Mesothelial cell of epicardium (in vitro differentiated cells): ENCODE data around the gene LSP1. TPM values are rescaled to one million over a fixed set of nuclear protein-coding genes. Genes with fewer than 3 reads are reported as not detected.
"Not testable (repeated sequence)": the region's sequence is repeated elsewhere in the genome, so short reads cannot be mapped to it uniquely, and the experiment has no call there.

Source experiments
- DNase-seq, 2 experiments: peaks; one replicate each; pipeline ENCODE4 v3.0.0; 2021; ENCODE audit warnings: low spot score in 2 of 2; ENCODE audit not compliant: unreplicated experiment in 2 of 2
- H3K27ac Mint-ChIP-seq: 2 replicates; pipeline ENCODE4 v1.8.0; 2021; ENCODE audit warnings: mixed read lengths
- H3K27me3 Mint-ChIP-seq: 2 replicates; pipeline ENCODE4 v1.8.0; 2021; ENCODE audit warnings: low read depth, mixed read lengths
- H3K36me3 Mint-ChIP-seq: 2 replicates; pipeline ENCODE4 v1.8.0; 2021; ENCODE audit warnings: mixed read lengths
- H3K4me1 Mint-ChIP-seq: 2 replicates; pipeline ENCODE4 v1.8.0; 2021; ENCODE audit warnings: mixed read lengths
- H3K4me3 Mint-ChIP-seq: 2 replicates; pipeline ENCODE4 v1.8.0; 2021; ENCODE audit warnings: mild to moderate bottlenecking, moderate library complexity, mixed read lengths
- H3K9me3 Mint-ChIP-seq: 2 replicates; pipeline ENCODE4 v1.8.0; 2021; ENCODE audit warnings: mixed read lengths
- CTCF ChIP-seq: fragments of 200-600 bp; sonication (generic); IDR thresholded peaks from one replicate; pipeline ENCODE4 v1.5.0; 2021; ENCODE audit warnings: antibody characterized with exemption; ENCODE audit not compliant: unreplicated experiment
- total RNA-seq: library from RNA; stranded (reverse); gene quantifications from 3 replicates; pipeline ENCODE4 v1.2.1, GENCODE V29; 2021

The LSP1 gene
- total RNA-seq, 1 donor from 2014 or later, result 4.9 TPM

GRCh38 chr11:1883346-1884302, 30.7 kb downstream of the LSP1 start:
- Mint-ChIP-seq H3K36me3 (no peaks in the 10 kb centered on the region), H3K4me3 (no peak overlapping the region), H3K27ac (no peak overlapping the region), H3K4me1 (peaks cover 8% of the 10 kb centered on the region), H3K27me3 (peaks cover 2% of the 10 kb centered on the region), H3K9me3 (no peaks in the 10 kb centered on the region)
- no peak for TF ChIP-seq CTCF
- DNase-seq, result peak in 1 of 2 experiments; percentile 10

- Mint-ChIP-seq H3K27ac (no peak overlapping the region), H3K27me3 (peaks cover 4% of the 10 kb centered on the region), H3K4me3 (no peak overlapping the region), H3K36me3 (no peaks in the 10 kb centered on the region), H3K4me1 (peaks cover 11% of the 10 kb centered on the region), H3K9me3 (no peaks in the 10 kb centered on the region)
- no peak for TF ChIP-seq CTCF
- DNase-seq, result no peak
Measured at GRCh38 chr11:1884303-1884700, 31.4 kb downstream of the LSP1 start.

DNA sequence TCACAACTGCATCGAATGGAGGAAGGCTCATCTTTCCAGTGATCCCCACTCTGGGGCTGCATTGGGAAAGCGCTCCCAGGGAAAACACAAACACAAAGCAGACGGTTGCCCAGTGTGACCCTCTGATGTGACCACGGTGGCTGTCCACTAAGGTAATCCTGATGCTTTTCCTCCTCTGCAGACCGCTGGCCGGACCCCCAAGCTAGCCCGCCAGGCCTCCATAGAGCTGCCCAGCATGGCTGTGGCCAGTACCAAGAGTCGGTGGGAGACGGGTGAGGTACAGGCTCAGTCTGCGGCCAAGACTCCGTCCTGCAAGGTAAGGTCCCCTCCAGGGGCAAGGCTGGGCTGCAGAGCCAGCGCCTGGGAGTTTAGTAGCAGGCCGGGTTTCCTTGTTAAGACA, 33.7 kb downstream of the LSP1 start:
- not testable (repeated sequence) for H3K4me3 Mint-ChIP-seq, H3K36me3 Mint-ChIP-seq, DNase-seq, H3K27me3 Mint-ChIP-seq, H3K9me3 Mint-ChIP-seq, H3K27ac Mint-ChIP-seq
- peaks cover 11% of the 10 kb centered on the region for H3K4me1 Mint-ChIP-seq

DNA sequence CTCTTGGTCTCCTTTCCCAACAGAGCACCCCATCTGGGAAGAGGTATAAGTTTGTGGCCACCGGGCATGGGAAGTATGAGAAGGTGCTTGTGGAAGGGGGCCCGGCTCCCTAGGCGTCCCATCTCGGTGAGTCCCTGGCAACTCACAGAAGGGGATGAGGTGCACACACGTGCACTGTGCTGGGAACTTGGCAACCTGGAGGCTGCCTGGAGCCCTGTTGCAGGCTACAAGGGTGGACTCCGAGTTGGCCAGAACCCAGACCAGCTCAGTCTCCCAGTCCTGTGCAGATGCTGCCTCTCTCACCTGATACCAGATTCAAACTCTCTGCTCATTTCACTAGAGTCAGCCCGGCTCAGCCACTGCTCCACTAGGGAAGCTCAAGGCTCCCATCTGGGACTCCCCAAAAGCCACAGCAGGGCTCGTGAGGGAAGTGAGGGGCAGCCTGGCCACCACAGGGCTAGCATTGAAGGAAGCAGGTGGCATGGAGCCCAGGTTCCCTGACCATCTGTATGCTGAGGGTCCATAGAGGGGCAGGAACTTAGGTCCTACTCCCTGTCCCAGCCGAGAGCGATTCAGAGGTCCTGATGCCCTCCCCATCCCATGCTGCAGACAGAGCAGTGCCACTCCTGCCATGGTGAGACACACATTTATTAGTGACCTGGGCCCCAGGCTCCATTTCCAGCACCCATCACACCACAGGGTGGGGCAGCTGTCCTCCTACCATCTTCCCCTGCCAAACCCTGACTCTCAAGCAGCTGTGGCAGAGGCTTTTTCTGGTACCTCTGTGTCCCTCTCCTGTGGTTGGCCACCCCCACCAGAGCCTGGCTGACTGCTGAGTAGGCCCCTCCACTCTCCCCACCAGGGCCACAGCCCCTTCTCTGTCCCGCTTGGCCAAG, 34.8 kb downstream of the LSP1 start:
- Mint-ChIP-seq H3K9me3 (no peaks in the 10 kb centered on the region), H3K27ac (no peak overlapping the region), H3K27me3 (peaks cover 4% of the 10 kb centered on the region), H3K4me1 (peaks cover 7% of the 10 kb centered on the region), H3K4me3 (no peak overlapping the region), H3K36me3 (no peaks in the 10 kb centered on the region)
- TF ChIP-seq CTCF, result no peak
- no peak for DNase-seq

- peaks cover 5% of the 10 kb centered on the region for H3K4me1 Mint-ChIP-seq
- no peak overlapping the region for H3K4me3 Mint-ChIP-seq
- no peak overlapping the region for H3K27ac Mint-ChIP-seq
- no peak for DNase-seq
- no peaks in the 10 kb centered on the region for H3K36me3 Mint-ChIP-seq
- no peak for TF ChIP-seq CTCF
- H3K27me3 Mint-ChIP-seq, result peaks cover 4% of the 10 kb centered on the region
- H3K9me3 Mint-ChIP-seq, result no peaks in the 10 kb centered on the region
Measured at GRCh38 chr11:1888347-1888753, 35.5 kb downstream of the LSP1 start.

GRCh38 chr11:1888811-1889210, 35.9 kb downstream of the LSP1 start:
- no peaks in the 10 kb centered on the region for H3K36me3 Mint-ChIP-seq
- H3K27me3 Mint-ChIP-seq, result peaks cover 4% of the 10 kb centered on the region
- H3K4me1 Mint-ChIP-seq, result peaks cover 5% of the 10 kb centered on the region
- H3K4me3 Mint-ChIP-seq, result no peak overlapping the region
- DNase-seq, result no peak
- TF ChIP-seq CTCF, result no peak
- no peak overlapping the region for H3K27ac Mint-ChIP-seq
- H3K9me3 Mint-ChIP-seq, result no peaks in the 10 kb centered on the region
